ENCODE measurements around the gene PNMA8B.

DNA sequence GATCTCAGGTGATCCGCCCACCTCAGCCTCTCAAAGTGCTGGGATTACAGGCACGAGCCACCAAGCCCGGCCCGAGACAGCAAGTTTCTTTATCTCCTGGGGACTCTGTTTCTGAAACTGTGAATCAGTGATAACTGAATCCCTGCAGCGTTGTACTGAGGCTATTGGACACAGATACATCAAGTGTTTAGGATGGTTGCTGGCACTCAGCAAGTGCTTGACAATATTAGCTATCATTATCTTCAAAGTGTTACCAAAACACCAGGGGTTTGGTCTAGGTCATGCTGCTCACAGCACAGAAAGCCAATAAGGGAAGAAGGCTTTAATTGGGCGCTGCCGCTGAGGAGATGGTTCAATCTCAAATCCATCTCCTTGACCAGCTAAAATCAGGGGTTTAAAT, 46.4 kb downstream of the PNMA8B start:
- TF ChIP-seq, protein P1, sequence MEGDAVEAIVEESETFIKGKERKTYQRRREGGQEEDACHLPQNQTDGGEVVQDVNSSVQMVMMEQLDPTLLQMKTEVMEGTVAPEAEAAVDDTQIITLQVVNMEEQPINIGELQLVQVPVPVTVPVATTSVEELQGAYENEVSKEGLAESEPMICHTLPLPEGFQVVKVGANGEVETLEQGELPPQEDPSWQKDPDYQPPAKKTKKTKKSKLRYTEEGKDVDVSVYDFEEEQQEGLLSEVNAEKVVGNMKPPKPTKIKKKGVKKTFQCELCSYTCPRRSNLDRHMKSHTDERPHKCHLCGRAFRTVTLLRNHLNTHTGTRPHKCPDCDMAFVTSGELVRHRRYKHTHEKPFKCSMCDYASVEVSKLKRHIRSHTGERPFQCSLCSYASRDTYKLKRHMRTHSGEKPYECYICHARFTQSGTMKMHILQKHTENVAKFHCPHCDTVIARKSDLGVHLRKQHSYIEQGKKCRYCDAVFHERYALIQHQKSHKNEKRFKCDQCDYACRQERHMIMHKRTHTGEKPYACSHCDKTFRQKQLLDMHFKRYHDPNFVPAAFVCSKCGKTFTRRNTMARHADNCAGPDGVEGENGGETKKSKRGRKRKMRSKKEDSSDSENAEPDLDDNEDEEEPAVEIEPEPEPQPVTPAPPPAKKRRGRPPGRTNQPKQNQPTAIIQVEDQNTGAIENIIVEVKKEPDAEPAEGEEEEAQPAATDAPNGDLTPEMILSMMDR (IDR thresholded peaks at IDR 0.05; ENCODE audit: extremely low read depth in 1 of 2, insufficient read depth in 1 of 2, low read depth in 1 of 2, low read length in 2 of 2) = no peak
- no peak for TF ChIP-seq POLR2A (IDR thresholded peaks at IDR 0.05; ENCODE audit: low read depth, low read length)

Data from endothelial cell of umbilical vein (primary cell).